Activated naive CD4-positive, alpha-beta T cell treated with anti-CD3 and anti-CD28 coated beads, Interleukin-2, amount 50 U/mL, for 72 hours (primary cell): Measurements from ENCODE around the gene NKTR. TPM values are rescaled to one million over a fixed set of nuclear protein-coding genes. Genes with fewer than 3 reads are reported as not detected.

Source experiments
- ATAC-seq, 2 donors: fragments of 150-1000 bp; cut with Tn5 transposase; 2 replicates each; pipeline ENCODE4 v1.10.0; 2021; ENCODE audit warnings: mild to moderate bottlenecking in 2 of 2, moderate library complexity in 2 of 2
- DNase-seq, 2 donors: peaks; one replicate each; pipeline ENCODE4 v3.0.0; 2021 to 2022; ENCODE audit warnings: low spot score in 2 of 2
- H3K27ac Mint-ChIP-seq, 2 donors: one replicate each; pipeline ENCODE4 v1.8.0; 2022; ENCODE audit warnings: mild to moderate bottlenecking in 2 of 2, mixed read lengths in 2 of 2
- H3K36me3 Mint-ChIP-seq, 2 donors: one replicate each; pipeline ENCODE4 v1.8.0; 2022; ENCODE audit warnings: mixed read lengths in 2 of 2
- H3K9me3 Mint-ChIP-seq, 2 donors: one replicate each; pipeline ENCODE4 v1.8.0; 2022; ENCODE audit warnings: mixed read lengths in 2 of 2
- total RNA-seq, 2 donors: library from RNA; stranded (reverse); gene quantifications; one replicate each; pipeline ENCODE4 v1.2.3, GENCODE V29; 2022

Gene NKTR
- total RNA-seq, 2 donors from 2014 or later: 97.7 to 157 TPM

DNA sequence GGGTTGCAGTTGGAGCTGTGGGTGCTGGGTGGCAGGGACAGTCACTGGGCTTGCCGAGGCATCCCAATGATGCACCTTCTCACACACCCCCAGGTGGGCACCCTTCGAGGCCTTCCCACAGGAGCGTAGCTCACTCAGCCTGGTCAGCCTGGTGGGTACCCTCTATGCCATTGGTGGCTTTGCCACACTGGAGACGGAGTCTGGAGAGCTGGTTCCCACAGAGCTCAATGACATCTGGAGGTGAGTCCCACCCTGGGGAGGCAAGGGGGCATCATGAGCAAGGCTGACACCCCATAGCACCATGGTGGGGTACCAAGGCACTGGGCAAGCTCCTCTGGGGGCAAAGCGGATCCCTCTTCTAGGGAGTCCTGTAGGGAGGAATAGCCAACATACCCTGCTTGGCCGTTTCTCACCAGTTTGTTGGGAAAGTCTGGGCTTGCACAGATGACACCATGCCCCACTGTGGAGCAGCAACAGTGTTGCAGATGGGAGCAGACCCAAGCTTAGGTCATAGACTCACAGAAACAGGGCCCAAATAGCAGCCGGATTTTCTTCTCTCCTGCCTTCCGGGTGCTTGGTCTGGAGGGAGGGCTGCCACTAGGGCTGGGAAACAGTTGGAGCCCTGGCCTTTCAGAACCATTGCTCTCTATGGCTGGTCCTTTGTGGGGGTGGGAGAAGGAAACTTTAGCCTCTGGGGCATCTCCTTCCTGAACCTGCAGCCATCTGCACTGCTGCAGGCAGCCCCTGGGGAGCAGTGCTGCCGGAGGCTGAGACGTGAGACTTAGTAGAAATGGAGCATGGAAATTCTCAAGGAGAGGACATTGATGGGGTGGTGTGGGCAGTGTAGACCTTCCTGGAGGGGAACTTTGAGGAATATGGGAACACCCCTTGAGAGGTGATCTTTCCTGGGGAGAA is 90.5 kb downstream of the NKTR start:
- Mint-ChIP-seq H3K36me3 (no peaks in the 10 kb centered on the region), H3K27ac (no peak overlapping the region), H3K9me3 (no peaks in the 10 kb centered on the region)
- ATAC-seq (no peak), DNase-seq (peak in 1 of 2 donors; percentile 30)

DNA sequence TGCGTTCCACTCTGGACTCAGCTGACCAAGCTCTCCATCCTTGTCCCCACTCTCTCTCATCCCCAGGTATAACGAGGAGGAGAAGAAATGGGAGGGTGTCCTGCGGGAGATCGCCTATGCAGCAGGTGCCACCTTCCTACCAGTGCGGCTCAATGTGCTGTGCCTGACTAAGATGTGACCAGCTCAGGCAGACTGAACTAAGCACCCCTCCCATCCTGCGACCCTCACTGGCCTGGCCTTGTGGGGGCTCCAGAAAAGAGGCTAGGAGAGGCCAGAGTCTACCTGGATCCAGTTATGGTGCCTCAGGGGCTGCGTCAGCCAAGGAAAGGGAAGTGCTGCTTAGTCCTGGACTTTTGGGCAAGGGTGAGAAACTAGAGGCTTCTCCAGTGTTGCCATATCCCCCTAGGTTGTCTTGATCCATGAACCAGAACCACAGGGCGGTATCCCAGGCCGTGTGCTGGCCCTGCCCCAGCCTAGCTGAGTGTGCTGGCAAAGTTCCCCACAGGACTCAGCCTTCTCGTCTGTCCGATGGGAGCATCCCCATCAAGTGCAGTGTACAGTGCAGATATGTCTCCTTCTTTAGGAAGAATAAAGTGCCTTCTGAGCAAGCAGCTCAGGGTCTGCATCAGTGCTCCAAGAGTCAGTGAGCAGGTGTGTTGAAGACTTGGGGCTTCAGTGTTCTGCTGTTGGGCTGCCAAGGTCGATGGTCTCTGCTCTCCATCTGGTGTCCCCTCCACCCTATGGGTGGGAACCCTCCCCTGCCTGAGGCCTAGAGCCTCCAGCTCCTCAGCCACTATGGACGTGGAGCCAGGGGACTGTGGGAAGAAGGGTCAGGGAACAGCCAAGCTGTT is 91.6 kb downstream of the NKTR start:
- ATAC-seq (no peak), DNase-seq (peak in 1 of 2 donors; percentile 23)
- no peaks in the 10 kb centered on the region for H3K9me3 Mint-ChIP-seq
- H3K27ac Mint-ChIP-seq: no peak overlapping the region
- no peaks in the 10 kb centered on the region for H3K36me3 Mint-ChIP-seq

DNA sequence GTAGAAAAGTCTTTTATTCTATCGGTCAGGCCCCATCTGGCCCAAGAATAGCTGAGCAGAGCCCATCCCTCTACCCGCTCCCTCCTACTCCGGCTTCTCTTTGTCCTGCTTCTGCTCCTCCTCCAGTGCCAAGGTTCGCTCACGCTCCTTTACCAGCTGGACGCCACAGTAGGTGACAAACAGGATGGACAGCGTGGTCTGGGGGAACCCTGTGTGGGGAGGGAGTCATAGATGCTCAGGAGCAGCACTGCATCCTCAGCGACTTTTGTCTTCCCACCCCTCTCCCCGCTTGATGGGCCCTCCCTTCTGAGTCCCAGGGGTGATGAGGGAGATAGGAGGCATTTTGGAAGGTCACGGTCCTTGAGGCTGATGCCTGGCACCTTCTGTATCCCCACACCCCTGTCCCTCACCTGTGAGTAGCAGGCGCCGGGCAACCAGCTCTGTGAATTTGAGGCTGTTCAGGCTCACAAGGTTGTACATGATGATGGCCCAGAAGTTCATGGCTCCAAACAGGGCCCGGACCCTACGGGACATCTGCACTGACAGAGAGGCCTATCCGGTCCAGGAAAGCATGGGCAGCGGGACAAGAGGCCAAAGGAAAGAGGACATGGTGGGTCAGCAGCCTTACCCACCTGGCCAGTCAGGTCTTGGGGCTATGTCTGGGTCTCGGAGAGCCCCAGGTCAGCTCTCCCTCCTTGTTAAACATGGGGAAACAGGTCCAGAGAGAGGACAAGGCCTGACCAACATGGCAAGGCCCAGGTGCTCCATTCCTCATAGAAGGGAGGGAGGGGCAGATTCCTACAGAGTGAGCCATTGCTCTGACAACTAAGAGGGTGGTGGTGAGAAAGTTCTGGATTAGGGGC is 92.4 kb downstream of the NKTR start:
- DNase-seq: peak in 1 of 2 donors; percentile 37
- H3K36me3 Mint-ChIP-seq: no peaks in the 10 kb centered on the region
- no peak overlapping the region for H3K27ac Mint-ChIP-seq
- H3K9me3 Mint-ChIP-seq: no peaks in the 10 kb centered on the region
- no peak for ATAC-seq

DNA sequence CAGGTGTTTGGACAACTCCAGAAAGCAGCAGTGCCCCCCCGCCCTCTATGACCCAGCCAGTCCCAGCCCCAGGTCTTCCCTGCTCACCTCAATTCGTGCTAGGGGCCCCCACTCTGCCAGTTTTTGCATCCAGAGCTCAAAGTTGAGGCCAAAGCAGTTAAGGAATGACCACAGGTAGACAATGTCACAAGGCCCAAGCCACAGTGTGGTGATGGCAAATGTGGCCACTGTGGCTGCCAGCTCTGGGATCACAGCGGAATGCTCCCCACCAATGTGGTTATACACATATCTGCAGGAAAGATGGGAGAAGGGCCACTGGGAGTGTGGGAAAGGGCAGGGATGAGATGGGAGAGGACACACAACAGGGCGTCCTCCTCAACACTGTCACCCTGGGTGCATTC is 93.0 kb downstream of the NKTR start:
- peak in 1 of 2 donors; percentile 18 for DNase-seq
- no peak for ATAC-seq

DNA sequence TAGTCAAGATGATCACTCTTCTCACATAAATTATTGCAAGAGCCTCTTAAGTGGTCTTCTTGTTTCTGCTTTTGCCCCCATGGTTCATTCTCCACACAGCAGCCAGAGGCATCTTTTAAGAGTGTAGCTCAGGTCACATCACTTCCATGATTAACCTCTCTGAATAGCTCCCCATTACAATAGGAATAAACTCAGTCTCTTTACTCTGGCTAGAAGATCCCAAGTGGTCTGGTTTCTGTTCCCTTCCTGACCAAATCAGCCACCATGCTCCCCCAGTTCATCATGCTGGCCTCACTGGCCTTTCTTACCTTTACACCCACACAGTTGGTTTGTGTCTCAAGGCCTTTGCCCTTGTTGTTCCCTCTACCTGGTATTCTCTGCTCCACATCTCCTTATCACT is 93.9 kb downstream of the NKTR start:
- ATAC-seq (no peak), DNase-seq (no peak)
- H3K9me3 Mint-ChIP-seq: no peaks in the 10 kb centered on the region
- no peak overlapping the region for H3K27ac Mint-ChIP-seq
- H3K36me3 Mint-ChIP-seq: no peaks in the 10 kb centered on the region

More for the DNA sequence above, 93.0 kb downstream of the NKTR start:
- H3K9me3 Mint-ChIP-seq: no peaks in the 10 kb centered on the region
- no peak overlapping the region for H3K27ac Mint-ChIP-seq
- no peaks in the 10 kb centered on the region for H3K36me3 Mint-ChIP-seq

DNA sequence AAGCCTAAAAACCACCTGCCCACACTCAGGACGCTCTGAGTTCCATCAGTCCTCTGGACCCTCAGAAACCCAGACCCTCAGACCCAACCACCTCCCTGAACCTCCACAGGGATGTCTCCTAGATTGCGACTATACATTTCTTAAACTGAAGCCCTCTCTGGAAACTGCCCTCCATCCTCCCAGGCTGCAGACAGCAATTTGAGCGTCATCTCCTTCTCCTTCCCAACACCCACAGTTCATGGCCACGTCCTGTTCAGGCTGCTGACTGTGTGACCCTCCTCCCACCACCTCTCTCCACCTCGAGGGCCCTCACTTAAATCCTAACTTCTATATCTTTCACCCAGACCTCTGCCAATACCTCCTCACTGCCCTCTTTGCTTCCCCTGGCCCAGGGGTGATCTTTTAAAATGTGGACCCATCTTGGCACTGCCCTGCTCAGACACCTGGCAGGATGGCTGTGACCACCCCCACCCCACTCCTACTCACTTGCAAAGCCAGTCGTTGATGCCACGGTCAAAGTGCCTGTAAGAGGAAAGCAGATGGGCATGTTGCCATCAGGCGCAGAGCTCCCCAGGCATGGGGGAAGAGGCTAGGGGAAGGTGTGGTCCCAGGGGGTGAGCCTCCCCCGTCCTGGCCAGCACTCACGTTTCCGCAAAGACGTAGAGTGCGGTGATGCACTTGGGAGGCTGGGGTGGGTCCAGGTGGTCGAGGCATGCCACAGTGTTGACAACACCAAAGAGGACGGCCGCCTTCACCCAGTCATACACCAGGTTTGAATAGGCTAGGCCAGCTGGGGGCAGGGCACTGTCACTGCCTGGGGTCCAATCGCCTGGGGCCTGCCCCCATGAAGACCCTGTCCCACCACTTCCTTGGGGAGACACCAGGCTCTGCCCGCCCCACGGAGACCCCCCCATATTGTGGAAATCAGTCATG is 96.1 kb downstream of the NKTR start:
- Mint-ChIP-seq H3K9me3 (no peaks in the 10 kb centered on the region), H3K36me3 (no peaks in the 10 kb centered on the region), H3K27ac (no peak overlapping the region)
- no peak for ATAC-seq
- DNase-seq: no peak

DNA sequence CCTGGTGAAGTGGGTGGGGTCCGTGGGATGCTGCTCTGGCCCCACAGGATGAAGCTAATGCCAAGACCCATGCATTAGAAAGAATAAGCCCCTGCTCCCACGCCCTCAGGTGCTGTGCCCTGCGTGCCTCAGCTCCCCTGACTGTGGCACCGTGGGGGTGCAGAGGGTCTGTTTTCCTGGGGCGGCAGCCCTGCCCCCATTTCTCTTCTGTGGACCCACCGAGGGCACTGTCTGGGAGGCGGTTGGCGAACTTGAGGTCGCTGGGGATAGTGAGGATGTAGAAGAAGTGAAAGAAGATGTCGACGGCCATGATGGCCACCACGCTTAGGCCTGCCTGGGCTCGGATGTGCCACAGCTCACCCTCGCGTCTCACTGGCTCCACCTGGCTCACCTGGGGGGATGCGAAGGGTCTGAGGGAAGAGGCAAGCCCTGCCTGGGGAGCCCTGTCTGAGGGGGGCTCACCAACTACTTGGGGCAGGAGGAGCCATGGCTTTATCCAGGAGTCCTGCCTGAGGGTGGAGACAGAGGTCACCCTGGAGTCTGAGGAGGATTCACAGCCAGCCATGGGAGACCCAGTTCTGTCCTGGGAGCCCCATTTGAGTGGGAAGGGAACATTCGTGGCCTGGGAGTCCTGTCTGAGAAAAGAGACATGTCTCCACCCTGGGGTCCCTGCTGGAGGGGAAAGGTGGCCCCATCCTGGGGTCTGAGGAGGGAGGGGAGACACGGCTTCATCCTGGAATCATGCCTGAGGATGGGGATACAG is 97.0 kb downstream of the NKTR start:
- Mint-ChIP-seq H3K36me3 (no peaks in the 10 kb centered on the region), H3K27ac (no peak overlapping the region), H3K9me3 (no peaks in the 10 kb centered on the region)
- DNase-seq (no peak), ATAC-seq (no peak)

Other genes starting within 250 kb of the NKTR start
- not detected for gene LYZL4, start 190.1 kb upstream of the NKTR start, total RNA-seq
- 1 to 10 TPM; 5.2 to 7.0 TPM for gene VIPR1, start 98.0 kb upstream of the NKTR start, total RNA-seq
- 10 to 100 TPM; 37.6 to 42.3 TPM for gene SEC22C, start 18.7 kb upstream of the NKTR start, total RNA-seq
- gene SS18L2, start 9.8 kb upstream of the NKTR start, total RNA-seq: 10 to 100 TPM; 47.7 to 58.3 TPM
- gene ZBTB47, start 53.0 kb downstream of the NKTR start, total RNA-seq: 1 to 10 TPM in 1 of 2 donors, under 1 TPM in 1; 0.34 to 1.8 TPM
- not detected for gene KLHL40, start 84.9 kb downstream of the NKTR start, total RNA-seq
- not detected for gene HHATL, start 102.1 kb downstream of the NKTR start, total RNA-seq
- gene CCDC13, start 172.6 kb downstream of the NKTR start, total RNA-seq: under 1 TPM; 0.34 to 0.70 TPM
- 10 to 100 TPM; 59.5 to 67.6 TPM for gene HIGD1A, start 203.8 kb downstream of the NKTR start, total RNA-seq
- gene ACKR2, start 208.8 kb downstream of the NKTR start, total RNA-seq: 1 to 10 TPM; 1.0 to 1.5 TPM